ENCODE measurements around the gene BBS9. TPM values are rescaled to one million over a fixed set of nuclear protein-coding genes. Genes with fewer than 3 reads are reported as not detected.

The BBS9 gene
- total and polyA plus RNA-seq, 2 donors (not counting 3 experiments of a cell fraction or from before 2014, with no cell fraction given): 5.7 to 17.4 TPM

DNA sequence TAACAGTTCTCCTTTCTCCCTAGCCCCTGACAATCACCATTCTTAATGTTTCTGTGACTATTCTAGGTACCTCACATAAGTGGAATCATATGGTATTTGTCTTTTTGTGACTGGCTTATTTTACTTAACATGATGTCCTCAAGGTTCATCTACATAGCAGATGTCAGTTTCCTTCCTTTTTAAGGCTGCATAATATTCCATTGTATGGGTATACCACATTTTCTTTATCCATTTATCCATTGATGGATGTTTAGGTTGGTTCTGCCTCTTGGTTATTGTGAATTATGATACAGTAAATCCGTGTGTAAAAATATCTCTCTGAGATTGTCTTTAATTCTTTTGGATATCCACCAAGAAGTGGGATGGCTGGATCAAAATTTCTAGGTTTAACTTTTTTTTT, 13.2 kb downstream of the BBS9 start:
- peak; percentile 40 for FAIRE-seq
- Histone ChIP-seq H3K79me2 (ENCODE audit: control insufficient read depth, insufficient read depth, low read length) (no peaks in the 10 kb centered on the region), H3K27me3 (ENCODE audit: control insufficient read depth in 2 of 2, insufficient read depth in 2 of 2, low read length in 2 of 2) (no peaks in the 10 kb centered on the region), H3K4me1 (ENCODE audit: control insufficient read depth, extremely low read depth, insufficient read depth, low read length) (no peaks in the 10 kb centered on the region), H3K36me3 (ENCODE audit: control insufficient read depth in 2 of 2, extremely low read depth in 1 of 2, insufficient read depth in 2 of 2, low read length in 2 of 2) (no peaks in the 10 kb centered on the region), H3K4me3 (replicated peaks in 1 of 3; ENCODE audit: insufficient read depth in 1 of 3, low read depth in 1 of 3, low read length in 3 of 3) (no peak overlapping the region), H3K4me2 (ENCODE audit: insufficient read depth, low read length) (no peak overlapping the region), H3K9me3 (replicated peaks; ENCODE audit: control insufficient read depth, insufficient read depth, low read length) (no peaks in the 10 kb centered on the region), H3K9ac (replicated peaks; ENCODE audit: extremely low read depth, insufficient read depth, low read length) (no peak overlapping the region), H3K27ac (ENCODE audit: insufficient read depth, low read depth, low read length) (no peak overlapping the region), H2AFZ (ENCODE audit: low read depth, low read length) (no peak overlapping the region), H4K20me1 (replicated peaks; ENCODE audit: control insufficient read depth, extremely low read depth, insufficient read depth, low read length) (no peaks in the 10 kb centered on the region), H3K9me1 (replicated peaks; ENCODE audit: control insufficient read depth, extremely low read depth, insufficient read depth, low read length) (no peaks in the 10 kb centered on the region)
- ChIA-PET CTCF (no interaction called here), POLR2A (no interaction called here)
- TF ChIP-seq EZH2 (IDR thresholded peaks at IDR 0.05; ENCODE audit: borderline replicate concordance, low read depth, low read length, severe bottlenecking) (no peak), FOS (IDR thresholded peaks at IDR 0.05; ENCODE audit: borderline replicate concordance, insufficient read depth, low read length) (no peak), JUN (IDR thresholded peaks at IDR 0.05; ENCODE audit: borderline replicate concordance, insufficient read depth, insufficient read length, low read depth) (no peak), POLR2A (IDR thresholded peaks at IDR 0.05; ENCODE audit: low read depth, low read length) (no peak), GATA2 (IDR thresholded peaks at IDR 0.05; ENCODE audit: insufficient read depth, insufficient read length, low read depth, low read length) (no peak), MYC (IDR thresholded peaks at IDR 0.05; ENCODE audit: low read depth, low read length) (no peak), CTCF (IDR thresholded peaks at IDR 0.05; ENCODE audit: extremely low read depth in 1 of 2, insufficient read depth in 1 of 2, low read depth in 1 of 2, low read length in 2 of 2) (no peak), MAX (IDR thresholded peaks at IDR 0.05; ENCODE audit: insufficient read depth, insufficient read length) (no peak), POLR2AphosphoS5 (IDR thresholded peaks at IDR 0.05; ENCODE audit: insufficient read depth, low read depth, low read length) (no peak)
- dilution Hi-C loops (cut with MboI; ENCODE audit: extremely low pct_ligation_motif_present, low sequenced_read_pairs) (no loop called here), intact Hi-C loops (cut with micrococcal nuclease) (no loop called here)
- BruUV-seq (replicated peaks): no TSS peak
- no peak for DNase-seq (ENCODE audit: low read depth, low spot score)

Measured in endothelial cell of umbilical vein (primary cell).